MM.1S (cell line): ENCODE results near the gene PCP4.
A peak's percentile ranks its signal among the peaks of the same experiment; 100 is the strongest.

Experiments used
- DNase-seq: peaks from one replicate; pipeline ENCODE4 v3.0.0-alpha.2; 2015
- H2AFZ ChIP-seq: fragments of 300-600 bp; sonication (generic); 2 replicates; pipeline ENCODE4 v1.6.0; 2016; ENCODE audit warnings: antibody characterized with exemption, low read length
- H3F3A ChIP-seq: fragments of 300-600 bp; sonication (generic); 2 replicates; pipeline ENCODE4 v1.6.1; 2016; ENCODE audit warnings: mild to moderate bottlenecking, antibody characterized with exemption, low read length, moderate library complexity, mixed read lengths; ENCODE audit not compliant: insufficient read depth
- H3K27ac ChIP-seq: fragments of 300-600 bp; sonication (generic); 2 replicates; pipeline ENCODE4 v1.5.1; 2016; ENCODE audit warnings: mild to moderate bottlenecking, low read length
- H3K27me3 ChIP-seq: fragments of 300-600 bp; sonication (generic); replicated peaks from 2 replicates; pipeline ENCODE4 v1.6.0; 2016; ENCODE audit warnings: low read length; ENCODE audit not compliant: insufficient read depth
- H3K36me3 ChIP-seq: fragments of 300-600 bp; sonication (generic); replicated peaks from 2 replicates; pipeline ENCODE4 v1.6.1; 2016; ENCODE audit warnings: mild to moderate bottlenecking, low read length, mixed read lengths; ENCODE audit not compliant: insufficient read depth
- H3K4me1 ChIP-seq: fragments of 300-600 bp; sonication (generic); 2 replicates; pipeline ENCODE4 v1.6.1; 2016; ENCODE audit warnings: low read length, mixed read lengths
- H3K4me2 ChIP-seq: fragments of 300-600 bp; sonication (generic); 2 replicates; pipeline ENCODE4 v1.6.0; 2016; ENCODE audit warnings: low read depth, low read length
- H3K4me3 ChIP-seq: fragments of 300-600 bp; sonication (generic); 2 replicates; pipeline ENCODE4 v1.5.1; 2016; ENCODE audit warnings: low read length, mixed read lengths
- H3K79me2 ChIP-seq: fragments of 300-600 bp; sonication (generic); 2 replicates; pipeline ENCODE4 v1.6.1; 2016; ENCODE audit warnings: mixed run types, low read length, mixed read lengths
- H3K9ac ChIP-seq: fragments of 300-600 bp; sonication (generic); 2 replicates; pipeline ENCODE4 v1.6.1; 2016; ENCODE audit warnings: low read length, mixed read lengths
- H3K9me2 ChIP-seq: fragments of 300-600 bp; sonication (generic); replicated peaks from 2 replicates; pipeline ENCODE4 v1.6.1; 2016; ENCODE audit warnings: mild to moderate bottlenecking, low read length, mixed read lengths; ENCODE audit not compliant: insufficient read depth
- H3K9me3 ChIP-seq: fragments of 300-600 bp; sonication (generic); replicated peaks from 2 replicates; pipeline ENCODE4 v1.6.1; 2016; ENCODE audit warnings: mild to moderate bottlenecking, low read length, mixed read lengths; ENCODE audit not compliant: insufficient read depth
- H4K20me1 ChIP-seq: fragments of 300-600 bp; sonication (generic); 2 replicates; pipeline ENCODE4 v1.6.1; 2016; ENCODE audit warnings: mild to moderate bottlenecking, low read length, moderate library complexity, mixed read lengths; ENCODE audit not compliant: insufficient read depth
- EZH2 ChIP-seq: fragments of 300-600 bp; sonication (generic); optimal IDR thresholded peaks from 2 replicates; pipeline ENCODE3; 2017; ENCODE audit warnings: low read depth, mild to moderate bottlenecking, antibody characterized with exemption, low read length, mixed read lengths
- EZH2phosphoT487 ChIP-seq: fragments of 300-600 bp; sonication (generic); IDR thresholded peaks from 2 replicates; pipeline ENCODE4 v1.6.1; 2018; ENCODE audit warnings: antibody characterized with exemption, low read length
- TF ChIP-seq, protein P1 (sequence below): fragments of 300-600 bp; sonication (generic); IDR thresholded peaks from 2 replicates; pipeline ENCODE4 v1.5.1; 2016; ENCODE audit warnings: antibody characterized with exemption, low read length, mixed read lengths

Gene PCP4

DNA sequence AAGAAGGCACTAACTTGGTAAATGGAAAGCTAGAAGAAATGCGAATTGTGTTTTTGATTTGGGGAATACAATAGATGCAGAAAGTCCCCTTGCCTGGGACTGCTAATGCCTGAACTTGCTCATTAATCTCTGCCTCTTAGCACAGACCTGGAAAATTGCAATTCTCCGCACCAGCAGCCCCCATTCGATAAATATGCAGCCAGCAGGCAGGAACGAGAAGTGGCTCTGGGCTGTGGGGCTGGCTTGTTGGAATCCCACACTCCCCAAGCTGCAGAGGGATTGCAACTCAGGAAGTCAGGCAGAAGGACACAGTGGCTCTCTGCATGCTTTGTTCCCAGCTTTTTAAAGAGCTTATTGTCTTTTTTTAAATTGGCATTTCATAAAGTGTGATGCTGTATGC, 51.3 kb downstream of the PCP4 start:
- H3K9me3 ChIP-seq, result no peaks in the 10 kb centered on the region
- H3K4me1 ChIP-seq, result peaks cover 3% of the 10 kb centered on the region
- no peak overlapping the region for H3K4me3 ChIP-seq
- H3K4me2 ChIP-seq, result no peak overlapping the region
- H3K79me2 ChIP-seq, result peaks cover 47% of the 10 kb centered on the region
- H3K9ac ChIP-seq, result no peak overlapping the region
- TF ChIP-seq EZH2 (no peak), EZH2phosphoT487 (no peak)
- TF ChIP-seq, protein P1, sequence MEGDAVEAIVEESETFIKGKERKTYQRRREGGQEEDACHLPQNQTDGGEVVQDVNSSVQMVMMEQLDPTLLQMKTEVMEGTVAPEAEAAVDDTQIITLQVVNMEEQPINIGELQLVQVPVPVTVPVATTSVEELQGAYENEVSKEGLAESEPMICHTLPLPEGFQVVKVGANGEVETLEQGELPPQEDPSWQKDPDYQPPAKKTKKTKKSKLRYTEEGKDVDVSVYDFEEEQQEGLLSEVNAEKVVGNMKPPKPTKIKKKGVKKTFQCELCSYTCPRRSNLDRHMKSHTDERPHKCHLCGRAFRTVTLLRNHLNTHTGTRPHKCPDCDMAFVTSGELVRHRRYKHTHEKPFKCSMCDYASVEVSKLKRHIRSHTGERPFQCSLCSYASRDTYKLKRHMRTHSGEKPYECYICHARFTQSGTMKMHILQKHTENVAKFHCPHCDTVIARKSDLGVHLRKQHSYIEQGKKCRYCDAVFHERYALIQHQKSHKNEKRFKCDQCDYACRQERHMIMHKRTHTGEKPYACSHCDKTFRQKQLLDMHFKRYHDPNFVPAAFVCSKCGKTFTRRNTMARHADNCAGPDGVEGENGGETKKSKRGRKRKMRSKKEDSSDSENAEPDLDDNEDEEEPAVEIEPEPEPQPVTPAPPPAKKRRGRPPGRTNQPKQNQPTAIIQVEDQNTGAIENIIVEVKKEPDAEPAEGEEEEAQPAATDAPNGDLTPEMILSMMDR, result no peak
- H4K20me1 ChIP-seq, result no peaks in the 10 kb centered on the region
- H2AFZ ChIP-seq, result no peak overlapping the region
- no peaks in the 10 kb centered on the region for H3K27me3 ChIP-seq
- no peak overlapping the region for H3K27ac ChIP-seq
- DNase-seq, result no peak
- no peaks in the 10 kb centered on the region for H3K9me2 ChIP-seq
- H3F3A ChIP-seq, result no peaks in the 10 kb centered on the region
- H3K36me3 ChIP-seq, result peaks cover 3% of the 10 kb centered on the region; the same call in 1 of the 2 replicates

DNA sequence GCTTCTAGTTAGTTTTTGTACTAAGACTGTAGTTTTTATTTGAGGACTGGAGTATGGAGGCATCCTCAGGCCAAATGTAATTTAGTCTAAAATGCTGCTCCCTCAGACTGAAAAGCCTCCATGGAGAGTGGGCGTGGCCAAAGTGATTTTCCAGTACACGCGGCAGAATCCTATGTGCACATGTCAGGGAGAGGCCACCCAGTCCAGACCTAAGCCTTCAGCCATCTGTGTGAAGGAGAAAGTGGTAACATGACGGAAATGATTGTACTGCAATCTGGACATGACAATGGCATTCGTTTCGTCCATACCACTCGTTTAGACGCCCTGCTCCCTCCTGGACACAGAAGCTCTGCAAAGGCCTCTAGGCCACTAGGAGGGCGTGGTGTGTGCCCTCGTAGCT, 56.2 kb downstream of the PCP4 start:
- Histone ChIP-seq H3K9ac (no peak overlapping the region), H4K20me1 (no peaks in the 10 kb centered on the region), H3F3A (peaks cover 9% of the 10 kb centered on the region; the same call in 1 of the 2 replicates), H3K4me2 (peak overlapping the region; percentile 21; the same call in 1 of the 2 replicates), H3K79me2 (peaks cover 69% of the 10 kb centered on the region), H3K27ac (no peak overlapping the region; the same call in 1 of the 2 replicates), H3K27me3 (no peaks in the 10 kb centered on the region), H3K36me3 (0 out of 2 replicates have a peak, but pooled peaks cover 4% of the 10 kb centered on the region), H3K4me1 (peaks cover 26% of the 10 kb centered on the region), H3K9me2 (no peaks in the 10 kb centered on the region), H2AFZ (no peak overlapping the region), H3K9me3 (no peaks in the 10 kb centered on the region), H3K4me3 (no peak overlapping the region)
- no peak for DNase-seq
- TF ChIP-seq EZH2phosphoT487 (no peak), EZH2 (no peak)
- TF ChIP-seq, protein P1, result no peak

DNA sequence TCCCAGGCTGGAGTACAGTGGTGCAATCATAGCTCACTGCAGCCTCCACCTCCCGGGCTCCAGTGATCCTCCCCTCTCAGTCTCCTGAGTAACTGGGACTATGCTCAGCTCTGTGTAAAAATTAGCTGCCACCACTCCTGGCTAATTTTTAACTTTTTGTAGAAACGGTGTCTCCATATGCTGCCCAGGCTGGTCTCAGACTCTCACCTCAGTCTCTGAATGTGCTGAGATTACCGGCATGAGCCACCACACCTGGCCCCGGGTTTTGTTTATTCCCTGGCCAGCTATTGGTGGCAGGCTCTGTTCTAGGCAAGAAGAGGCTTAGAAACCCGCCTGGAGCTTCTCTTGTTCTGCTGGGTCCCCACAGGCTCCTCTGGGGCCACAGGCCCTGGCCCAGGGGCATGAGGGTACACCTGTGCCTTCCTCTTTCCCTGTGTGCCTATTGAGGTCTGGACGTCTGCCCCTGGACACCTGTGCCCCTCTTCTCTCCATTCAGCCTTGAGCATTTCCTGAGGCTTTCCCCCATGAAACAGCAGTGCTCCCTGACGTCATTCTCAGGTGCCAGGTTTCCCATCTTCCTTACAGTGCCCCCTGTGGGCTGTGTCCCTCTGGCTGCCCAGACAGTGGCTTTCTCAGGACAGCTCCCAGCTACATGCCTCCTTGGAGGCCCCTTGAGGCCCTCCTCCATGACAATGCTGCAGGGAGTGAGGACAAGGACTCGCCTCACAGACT, 57.5 kb downstream of the PCP4 start:
- no peaks in the 10 kb centered on the region for H3K27me3 ChIP-seq
- peaks cover 57% of the 10 kb centered on the region for H3K79me2 ChIP-seq
- no peaks in the 10 kb centered on the region for H3K9me2 ChIP-seq
- no peak overlapping the region for H3K4me3 ChIP-seq
- peak; percentile 45 for DNase-seq
- no peaks in the 10 kb centered on the region for H3K9me3 ChIP-seq
- peaks cover 39% of the 10 kb centered on the region for H3K4me1 ChIP-seq
- H3F3A ChIP-seq, result peaks cover 9% of the 10 kb centered on the region; the same call in 1 of the 2 replicates
- H2AFZ ChIP-seq, result no peak overlapping the region
- peak overlapping the region; percentile 21; the same call in 1 of the 2 replicates for H3K4me2 ChIP-seq
- TF ChIP-seq EZH2 (no peak), EZH2phosphoT487 (no peak)
- TF ChIP-seq, protein P1, result peak; percentile 54
- peak overlapping the region; percentile 12; the same call in 1 of the 2 replicates for H3K9ac ChIP-seq
- 0 out of 2 replicates have a peak, but pooled peaks cover 4% of the 10 kb centered on the region for H3K36me3 ChIP-seq
- H4K20me1 ChIP-seq, result no peaks in the 10 kb centered on the region
- H3K27ac ChIP-seq, result peak overlapping the region; percentile 55; the same call in 1 of the 2 replicates
